Amygdala (tissue), 56 donors: ENCODE results near the gene WNT5A.

Source experiments
- DNase-seq, 56 donors: peaks; one replicate each; lab custom pipeline; 2025; lab: John Stamatoyannopoulos, UW

WNT5A gene

DNA sequence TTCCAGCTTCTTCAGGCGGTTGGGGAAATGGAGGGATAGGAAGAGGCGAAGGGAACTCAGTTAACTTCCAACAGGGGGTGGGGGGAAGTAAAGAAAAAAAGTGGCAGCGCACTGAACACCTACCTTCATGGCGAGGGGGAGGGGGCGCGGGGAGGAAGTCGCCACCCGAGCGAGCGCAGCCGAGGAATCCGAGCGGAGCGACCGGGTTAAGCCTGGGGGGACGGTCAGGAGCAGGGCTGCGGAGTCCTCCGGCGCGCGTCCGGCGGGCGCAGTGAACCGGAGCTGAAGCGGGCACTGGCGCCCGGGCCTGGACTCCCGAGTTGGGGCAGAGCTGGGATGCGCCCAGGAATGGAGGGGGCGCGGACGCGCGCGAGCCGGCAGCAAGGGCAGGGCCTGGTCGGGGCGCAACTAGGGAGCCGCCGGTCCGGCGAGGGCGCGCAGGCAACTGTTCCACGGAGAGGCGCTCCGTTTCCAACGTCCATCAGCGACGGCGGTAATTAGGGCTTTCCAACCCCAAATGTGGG, at the start of gene WNT5A:
WNT5A (minus strand) TSS at position 450 of the 524 bp plus-strand sequence; CDS start at position 129, 321 bp downstream.
- peak in 4 of 56 donors; percentile 19 to 51 (median 43) for DNase-seq

DNA sequence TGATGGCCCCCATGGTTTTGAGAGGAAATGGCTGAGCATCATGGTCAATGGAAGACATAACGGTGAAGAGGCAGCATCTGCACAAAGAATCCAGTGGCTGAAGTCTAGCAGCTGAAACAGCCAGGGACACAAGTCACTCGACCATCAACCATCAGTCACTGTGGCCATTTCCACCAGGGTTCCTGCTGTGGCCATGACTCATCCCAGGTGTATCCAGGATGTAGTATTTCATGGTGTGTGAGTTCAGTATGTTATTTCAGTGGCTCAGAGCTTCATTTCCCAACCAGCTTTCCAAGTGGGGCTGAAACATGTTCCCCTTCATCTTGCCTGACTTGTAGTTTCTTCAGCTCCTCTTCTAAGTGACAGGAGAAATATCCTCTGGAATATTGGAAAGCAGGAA, 47.8 kb upstream of the WNT5A start:
- no peak for DNase-seq

- DNase-seq: no peak
Measured at GRCh38 chr3:55532806-55533205, 45.7 kb upstream of the WNT5A start.

DNA sequence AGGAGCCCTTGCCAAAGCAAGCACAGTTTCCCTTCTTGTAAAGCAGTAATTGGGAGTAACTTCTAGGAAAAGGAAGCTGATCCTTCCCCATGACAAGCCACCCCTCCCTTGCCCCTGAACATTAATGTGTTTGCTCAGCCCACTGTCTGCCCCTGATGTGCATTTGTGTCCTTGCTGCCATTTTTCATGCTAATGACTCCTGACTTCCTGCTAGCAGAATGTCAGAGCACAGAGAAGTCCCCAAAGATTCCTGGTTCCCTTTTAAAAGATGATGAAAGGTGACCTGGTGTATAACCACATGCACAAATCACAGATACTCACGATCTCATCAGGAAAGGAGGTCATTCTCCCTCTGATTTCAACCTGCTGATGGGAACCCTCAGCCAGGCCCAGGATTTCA, 44.2 kb upstream of the WNT5A start:
- DNase-seq: no peak

GRCh38 chr3:55527361-55527760, 40.3 kb upstream of the WNT5A start:
- no peak for DNase-seq

- DNase-seq: no peak
Measured at GRCh38 chr3:55526332-55527030, 39.4 kb upstream of the WNT5A start.

- DNase-seq: no peak
Measured at GRCh38 chr3:55525436-55525835, 38.3 kb upstream of the WNT5A start.

GRCh38 chr3:55524565-55525244, 37.6 kb upstream of the WNT5A start:
- DNase-seq: no peak

DNA sequence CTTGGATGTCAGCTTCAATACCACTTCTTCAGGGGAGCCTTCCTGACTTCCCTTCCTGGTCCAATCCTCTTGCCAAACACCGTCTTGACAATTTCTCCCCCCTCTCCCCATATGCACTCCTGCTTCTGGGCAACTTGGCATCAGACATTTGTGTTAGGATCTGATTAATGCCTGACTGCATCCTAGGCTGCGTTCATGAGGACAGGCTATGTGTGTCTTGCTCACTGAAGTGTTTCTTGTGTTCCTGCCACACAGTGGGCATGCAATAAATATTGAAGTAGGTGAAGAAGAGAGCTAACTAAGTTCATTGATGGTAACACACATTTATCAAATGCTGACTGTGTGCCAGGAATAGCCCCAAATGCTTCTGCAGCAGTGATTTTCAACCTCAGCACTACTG, 36.4 kb upstream of the WNT5A start:
- DNase-seq: no peak

GRCh38 chr3:55521738-55522421, 34.8 kb upstream of the WNT5A start:
- DNase-seq: no peak

DNA sequence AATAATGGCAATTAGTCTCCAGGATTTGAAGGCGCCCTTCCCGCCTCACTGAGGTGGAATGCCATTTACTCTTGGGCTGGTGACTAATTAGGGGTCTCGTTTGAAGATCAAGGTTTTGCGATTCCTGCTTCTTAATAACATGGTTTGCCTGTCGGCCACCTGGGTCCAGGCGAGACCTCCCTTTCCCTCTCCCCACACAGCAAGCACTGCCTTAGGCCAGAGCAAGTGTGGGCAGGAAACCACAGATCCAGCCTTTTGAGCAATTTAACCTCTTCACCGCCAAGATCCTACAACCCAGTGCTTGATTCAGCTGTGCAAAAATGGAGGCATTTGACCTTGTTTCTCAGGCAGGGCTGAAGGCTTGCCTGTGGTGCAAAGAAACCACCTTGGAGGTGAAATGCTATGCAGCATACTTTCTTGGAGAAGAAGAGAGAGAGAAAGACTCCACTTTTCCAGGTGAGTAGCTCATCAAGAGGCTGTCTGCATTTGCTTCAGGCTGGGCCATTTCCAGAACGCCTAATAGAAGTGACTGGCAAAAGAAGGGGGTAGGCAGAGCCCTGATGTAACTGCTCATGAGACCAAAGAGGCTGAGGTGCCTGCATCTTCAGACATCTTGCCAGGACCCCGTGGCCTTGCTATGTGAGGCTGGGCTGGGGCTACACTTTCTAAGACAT, 34.1 kb upstream of the WNT5A start:
- no peak for DNase-seq

- no peak for DNase-seq
Measured at GRCh38 chr3:55519019-55519418, 31.9 kb upstream of the WNT5A start.

GRCh38 chr3:55518451-55518850, 31.3 kb upstream of the WNT5A start:
- DNase-seq: no peak

- DNase-seq: no peak
Measured at GRCh38 chr3:55516392-55517030, 29.4 kb upstream of the WNT5A start.

DNA sequence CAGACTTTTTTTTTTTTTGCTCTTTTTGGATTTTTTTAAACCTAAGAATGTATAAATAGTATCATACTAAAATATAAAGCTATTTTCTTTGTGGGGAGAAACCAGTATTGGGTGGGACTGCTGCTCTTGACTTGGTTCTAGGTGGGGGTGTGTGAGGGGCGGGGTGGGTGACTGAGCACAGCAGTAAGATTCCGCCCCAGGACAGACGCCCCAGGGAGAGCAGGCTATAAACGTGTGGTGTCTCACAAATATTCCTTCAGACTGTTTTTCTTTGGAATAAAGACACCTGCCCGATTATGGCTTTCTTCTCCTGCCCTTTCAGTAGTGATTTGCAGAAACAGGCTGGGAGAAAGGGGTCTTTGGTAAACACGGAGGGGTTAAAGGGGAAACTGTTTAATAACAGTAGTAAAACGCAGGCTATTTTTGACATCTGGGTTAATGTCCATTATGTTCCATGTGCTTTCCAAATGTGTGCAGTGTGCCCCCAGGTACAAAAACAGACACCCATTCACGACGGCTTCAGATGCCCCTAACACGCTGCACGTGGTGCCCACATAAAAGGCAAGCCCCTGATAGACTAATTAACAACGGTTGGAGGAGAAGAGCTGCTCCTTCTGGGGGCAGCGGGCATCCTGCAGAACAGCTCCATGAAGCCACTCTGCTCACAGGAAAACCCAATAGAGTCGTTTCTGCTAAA, 28.6 kb upstream of the WNT5A start:
- no peak for DNase-seq

GRCh38 chr3:55514962-55515361, 27.9 kb upstream of the WNT5A start:
- DNase-seq: no peak

DNA sequence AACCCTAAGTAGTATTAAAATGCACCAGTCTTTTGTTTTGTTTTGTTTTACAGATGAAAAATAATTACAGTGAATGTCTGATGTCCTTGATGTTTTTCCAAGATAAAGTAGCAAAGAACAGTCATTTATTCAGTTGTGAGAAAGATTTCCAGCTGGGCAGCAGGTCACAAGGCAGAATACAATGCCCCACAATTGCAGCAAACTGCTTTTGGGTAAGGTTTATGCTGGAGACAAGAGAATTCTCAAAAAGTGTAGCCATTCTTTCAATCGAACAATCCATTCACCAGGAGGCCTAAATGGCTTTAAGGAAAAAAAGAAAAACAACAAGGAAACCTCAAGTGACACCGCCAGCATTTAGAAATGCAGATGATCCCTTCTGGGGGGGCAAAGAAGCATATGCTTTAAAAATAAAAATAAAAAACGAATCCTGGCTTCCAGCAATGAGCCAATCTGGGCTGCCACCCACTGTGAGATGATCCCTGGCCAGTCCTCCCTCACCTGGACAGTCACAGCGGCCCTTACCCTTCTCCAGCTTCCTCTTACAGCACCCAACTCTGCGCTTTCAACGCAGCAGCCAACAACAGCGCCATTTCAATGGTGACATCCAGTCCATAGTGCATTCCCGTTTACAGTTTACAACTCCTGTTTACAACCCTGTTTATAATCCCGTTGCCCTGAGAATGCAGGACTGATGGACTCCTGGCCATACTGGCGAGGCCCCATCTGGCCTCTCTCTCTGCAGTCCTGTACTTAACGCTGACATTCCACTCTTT, 25.7 kb upstream of the WNT5A start:
- no peak for DNase-seq

DNA sequence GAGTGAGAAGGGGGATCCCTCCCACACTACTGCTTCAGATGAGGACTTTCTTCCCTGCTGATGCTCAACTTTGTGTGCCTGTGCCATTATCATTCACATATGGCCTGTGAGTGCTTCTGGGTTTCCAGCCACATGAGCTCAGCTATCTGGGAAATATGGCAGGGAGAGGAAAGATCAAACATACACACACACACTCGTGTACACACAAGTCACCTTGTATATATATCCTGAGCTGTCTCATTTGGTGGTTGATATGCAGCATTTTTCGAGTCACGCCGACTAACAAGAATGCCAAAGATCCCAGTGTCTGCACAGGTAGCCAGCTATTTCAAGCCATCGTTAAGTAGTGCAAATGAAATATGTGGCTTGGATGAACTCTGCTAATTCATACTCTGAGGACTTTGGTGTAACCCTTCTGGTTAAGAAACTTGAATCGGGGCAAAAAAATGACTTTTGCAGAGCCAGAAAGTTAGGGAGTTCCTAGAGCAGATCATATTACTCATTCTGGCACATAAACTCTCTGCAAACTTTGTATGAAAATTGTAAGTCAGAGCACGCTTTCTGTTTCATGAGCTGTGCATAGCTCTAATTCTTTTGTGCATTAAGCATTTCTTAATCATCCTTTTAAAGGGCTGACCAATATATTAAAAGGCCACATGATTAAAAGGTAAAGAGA, 24.9 kb upstream of the WNT5A start:
- DNase-seq: no peak
